HG03060 (cell line): ENCODE measurements around the gene MAPK10.
"Not testable (repeated sequence)": the region's sequence is repeated elsewhere in the genome, so short reads cannot be mapped to it uniquely, and the experiment has no call there.

Experiments
- ATAC-seq: cut with Tn5 transposase; IDR thresholded peaks from one replicate; pipeline ENCODE4 v1.9.1; 2021; ENCODE audit warnings: low read depth, moderate number of reproducible peaks; ENCODE audit not compliant: unreplicated experiment

The MAPK10 gene

GRCh38 chr4:86344127-86344526 is 15.7 kb downstream of the MAPK10 start:
- no peak for ATAC-seq

GRCh38 chr4:86338989-86339388 is 20.9 kb downstream of the MAPK10 start:
- ATAC-seq: no peak

- no peak for ATAC-seq
Observed at GRCh38 chr4:86338521-86338920, 21.3 kb downstream of the MAPK10 start.

GRCh38 chr4:86334020-86334750 is 25.7 kb downstream of the MAPK10 start:
- ATAC-seq: no peak

GRCh38 chr4:86333236-86333635 is 26.6 kb downstream of the MAPK10 start:
- no peak for ATAC-seq

- no peak for ATAC-seq
Observed at GRCh38 chr4:86330961-86331742, 28.7 kb downstream of the MAPK10 start.

GRCh38 chr4:86330411-86330810 is 29.4 kb downstream of the MAPK10 start:
- ATAC-seq: not testable (repeated sequence)

- no peak for ATAC-seq
Observed at GRCh38 chr4:86329431-86329830, 30.4 kb downstream of the MAPK10 start.

GRCh38 chr4:86326400-86326799 is 33.5 kb downstream of the MAPK10 start:
- ATAC-seq: no peak

- ATAC-seq: no peak
Observed at GRCh38 chr4:86319390-86319789, 40.5 kb downstream of the MAPK10 start.

GRCh38 chr4:86315579-86315978 is 44.3 kb downstream of the MAPK10 start:
- no peak for ATAC-seq

GRCh38 chr4:86313656-86314055 is 46.2 kb downstream of the MAPK10 start:
- no peak for ATAC-seq

- ATAC-seq: no peak
Observed at GRCh38 chr4:86307432-86307831, 52.4 kb downstream of the MAPK10 start.

- ATAC-seq: no peak
Observed at GRCh38 chr4:86306816-86307215, 53.0 kb downstream of the MAPK10 start.

- no peak for ATAC-seq
Observed at GRCh38 chr4:86302830-86303229, 57.0 kb downstream of the MAPK10 start.

- ATAC-seq: no peak
Observed at GRCh38 chr4:86302251-86302650, 57.6 kb downstream of the MAPK10 start.

- ATAC-seq: no peak
Observed at GRCh38 chr4:86300516-86300915, 59.3 kb downstream of the MAPK10 start.

- ATAC-seq: no peak
Observed at GRCh38 chr4:86296865-86297264, 63.0 kb downstream of the MAPK10 start.

GRCh38 chr4:86294883-86295282 is 65.0 kb downstream of the MAPK10 start:
- no peak for ATAC-seq

- ATAC-seq: no peak
Observed at GRCh38 chr4:86291180-86291579, 68.7 kb downstream of the MAPK10 start.

GRCh38 chr4:86286726-86287125 is 73.1 kb downstream of the MAPK10 start:
- no peak for ATAC-seq

- no peak for ATAC-seq
Observed at GRCh38 chr4:86283371-86283770, 76.5 kb downstream of the MAPK10 start.
